ENCODE measurements around the gene ACTR2. TPM values are rescaled to one million over a fixed set of nuclear protein-coding genes. Genes with fewer than 3 reads are reported as not detected.

The ACTR2 gene
- total RNA-seq, 1 experiment from 2014 or later, result 47.2 TPM

- in situ Hi-C loops (cut with HindIII; ENCODE audit: low sequenced_read_pairs), result no loop called here
- DNase-seq (ENCODE audit: low spot score), result no peak
These were observed 47.7 kb downstream of the ACTR2 start for GRCh38 chr2:65275141-65275915.

- DNase-seq (ENCODE audit: low spot score), result no peak
- in situ Hi-C loops (cut with HindIII; ENCODE audit: low sequenced_read_pairs), result no loop called here
These were observed 49.0 kb downstream of the ACTR2 start for GRCh38 chr2:65276609-65277008.

- DNase-seq (ENCODE audit: low spot score), result no peak
- in situ Hi-C loops (cut with HindIII; ENCODE audit: low sequenced_read_pairs), result no loop called here
These were observed 49.5 kb downstream of the ACTR2 start for GRCh38 chr2:65277118-65277517.

- no peak for DNase-seq (ENCODE audit: low spot score)
- in situ Hi-C loops (cut with HindIII; ENCODE audit: low sequenced_read_pairs), result no loop called here
These were observed 50.3 kb downstream of the ACTR2 start for GRCh38 chr2:65277791-65278483.

GRCh38 chr2:65278531-65278981 is 50.9 kb downstream of the ACTR2 start:
- DNase-seq (ENCODE audit: low spot score), result no peak
- in situ Hi-C loops (cut with HindIII; ENCODE audit: low sequenced_read_pairs), result no loop called here

GRCh38 chr2:65279756-65280155 is 52.1 kb downstream of the ACTR2 start:
- no peak for DNase-seq (ENCODE audit: low spot score)
- in situ Hi-C loops (cut with HindIII; ENCODE audit: low sequenced_read_pairs), result no loop called here

- in situ Hi-C loops (cut with HindIII; ENCODE audit: low sequenced_read_pairs), result no loop called here
- DNase-seq (ENCODE audit: low spot score), result no peak
These were observed 54.2 kb downstream of the ACTR2 start for GRCh38 chr2:65281627-65282351.

GRCh38 chr2:65282477-65283053 is 54.9 kb downstream of the ACTR2 start:
- in situ Hi-C loops (cut with HindIII; ENCODE audit: low sequenced_read_pairs), result no loop called here
- DNase-seq (ENCODE audit: low spot score), result no peak

GRCh38 chr2:65287364-65287763 is 59.7 kb downstream of the ACTR2 start:
- in situ Hi-C loops (cut with HindIII; ENCODE audit: low sequenced_read_pairs), result no loop called here
- no peak for DNase-seq (ENCODE audit: low spot score)

- no peak for DNase-seq (ENCODE audit: low spot score)
- in situ Hi-C loops (cut with HindIII; ENCODE audit: low sequenced_read_pairs), result no loop called here
These were observed 63.8 kb downstream of the ACTR2 start for GRCh38 chr2:65291216-65292105.

GRCh38 chr2:65292106-65292400 is 64.4 kb downstream of the ACTR2 start:
- in situ Hi-C loops (cut with HindIII; ENCODE audit: low sequenced_read_pairs), result no loop called here
- no peak for DNase-seq (ENCODE audit: low spot score)

- in situ Hi-C loops (cut with HindIII; ENCODE audit: low sequenced_read_pairs), result no loop called here
- peak; percentile 38 for DNase-seq (ENCODE audit: low spot score)
These were observed 64.9 kb downstream of the ACTR2 start for GRCh38 chr2:65292461-65293011.

GRCh38 chr2:65293376-65293775 is 65.7 kb downstream of the ACTR2 start:
- in situ Hi-C loops (cut with HindIII; ENCODE audit: low sequenced_read_pairs), result no loop called here

GRCh38 chr2:65294136-65294535 is 66.5 kb downstream of the ACTR2 start:
- in situ Hi-C loops (cut with HindIII; ENCODE audit: low sequenced_read_pairs), result no loop called here
- no peak for DNase-seq (ENCODE audit: low spot score)

More at GRCh38 chr2:65293376-65293775, 65.7 kb downstream of the ACTR2 start:
- no peak for DNase-seq (ENCODE audit: low spot score)

GRCh38 chr2:65294701-65295100 is 67.1 kb downstream of the ACTR2 start:
- in situ Hi-C loops (cut with HindIII; ENCODE audit: low sequenced_read_pairs), result no loop called here
- DNase-seq (ENCODE audit: low spot score), result no peak

- DNase-seq (ENCODE audit: low spot score), result no peak
- in situ Hi-C loops (cut with HindIII; ENCODE audit: low sequenced_read_pairs), result no loop called here
These were observed 69.3 kb downstream of the ACTR2 start for GRCh38 chr2:65296971-65297370.

GRCh38 chr2:65297544-65297943 is 69.9 kb downstream of the ACTR2 start:
- in situ Hi-C loops (cut with HindIII; ENCODE audit: low sequenced_read_pairs), result no loop called here
- DNase-seq (ENCODE audit: low spot score), result no peak

- no peak for DNase-seq (ENCODE audit: low spot score)
- in situ Hi-C loops (cut with HindIII; ENCODE audit: low sequenced_read_pairs), result no loop called here
These were observed 70.5 kb downstream of the ACTR2 start for GRCh38 chr2:65298089-65298488.

GRCh38 chr2:65299246-65299645 is 71.6 kb downstream of the ACTR2 start:
- in situ Hi-C loops (cut with HindIII; ENCODE audit: low sequenced_read_pairs), result no loop called here
- DNase-seq (ENCODE audit: low spot score), result no peak
